ENCODE measurements around the gene SCYGR4.
"Not testable (repeated sequence)": the region's sequence is repeated elsewhere in the genome, so short reads cannot be mapped to it uniquely, and the experiment has no call there.

The SCYGR4 gene

DNA sequence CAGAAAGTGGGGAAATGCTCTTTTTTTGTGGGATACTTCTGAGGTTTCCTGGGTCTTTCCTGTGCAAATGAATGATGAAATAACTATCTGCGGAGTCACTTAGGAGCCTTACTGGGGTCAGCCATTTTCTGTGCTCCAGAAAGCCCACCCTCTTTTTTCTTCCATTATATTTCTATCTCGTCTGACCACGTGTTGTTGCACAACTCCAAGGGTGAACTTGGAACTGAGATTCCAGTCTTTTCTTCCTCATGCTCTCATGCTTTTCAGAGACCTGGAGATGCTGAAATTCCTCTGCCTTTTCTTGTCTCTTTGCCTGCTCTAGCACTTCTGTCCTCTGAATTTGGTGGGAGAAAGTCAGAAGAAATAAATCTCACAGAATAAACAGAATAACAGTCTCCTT lies 44.5 kb downstream of the SCYGR4 start:
- Histone ChIP-seq H3K4me2 (ENCODE audit: low read depth, low read length, poor library complexity, severe bottlenecking) (no peak overlapping the region), H3K4me1 (ENCODE audit: insufficient read depth, low read length, poor library complexity, severe bottlenecking) (no peaks in the 10 kb centered on the region), H3F3A (ENCODE audit: low read depth) (no peaks in the 10 kb centered on the region), H3K9me3 (ENCODE audit: insufficient read depth, low read depth, low read length) (no peaks in the 10 kb centered on the region), H4K20me1 (ENCODE audit: insufficient read depth, low read length, poor library complexity, severe bottlenecking) (no peaks in the 10 kb centered on the region), H2AFZ (ENCODE audit: low read length) (no peak overlapping the region), H3K4me3 (ENCODE audit: low read length, poor library complexity, severe bottlenecking) (no peak overlapping the region), H3K9ac (ENCODE audit: low read depth, low read length, poor library complexity, severe bottlenecking) (no peak overlapping the region), H3K79me2 (ENCODE audit: insufficient read depth, low read length) (no peaks in the 10 kb centered on the region), H3K9me2 (replicated peaks; ENCODE audit: low read depth, low read length) (no peaks in the 10 kb centered on the region), H3K27me3 (ENCODE audit: insufficient read depth, low read length, poor library complexity, severe bottlenecking) (no peaks in the 10 kb centered on the region), H3K36me3 (ENCODE audit: insufficient read depth, low read length) (no peaks in the 10 kb centered on the region)
- TF ChIP-seq, protein P1, sequence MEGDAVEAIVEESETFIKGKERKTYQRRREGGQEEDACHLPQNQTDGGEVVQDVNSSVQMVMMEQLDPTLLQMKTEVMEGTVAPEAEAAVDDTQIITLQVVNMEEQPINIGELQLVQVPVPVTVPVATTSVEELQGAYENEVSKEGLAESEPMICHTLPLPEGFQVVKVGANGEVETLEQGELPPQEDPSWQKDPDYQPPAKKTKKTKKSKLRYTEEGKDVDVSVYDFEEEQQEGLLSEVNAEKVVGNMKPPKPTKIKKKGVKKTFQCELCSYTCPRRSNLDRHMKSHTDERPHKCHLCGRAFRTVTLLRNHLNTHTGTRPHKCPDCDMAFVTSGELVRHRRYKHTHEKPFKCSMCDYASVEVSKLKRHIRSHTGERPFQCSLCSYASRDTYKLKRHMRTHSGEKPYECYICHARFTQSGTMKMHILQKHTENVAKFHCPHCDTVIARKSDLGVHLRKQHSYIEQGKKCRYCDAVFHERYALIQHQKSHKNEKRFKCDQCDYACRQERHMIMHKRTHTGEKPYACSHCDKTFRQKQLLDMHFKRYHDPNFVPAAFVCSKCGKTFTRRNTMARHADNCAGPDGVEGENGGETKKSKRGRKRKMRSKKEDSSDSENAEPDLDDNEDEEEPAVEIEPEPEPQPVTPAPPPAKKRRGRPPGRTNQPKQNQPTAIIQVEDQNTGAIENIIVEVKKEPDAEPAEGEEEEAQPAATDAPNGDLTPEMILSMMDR (conservative IDR thresholded peaks at IDR 0.05; ENCODE audit: low read length) = no peak
- TF ChIP-seq EZH2phosphoT487 (IDR thresholded peaks at IDR 0.05; ENCODE audit: borderline replicate concordance) = no peak

GRCh38 chr2:227665189-227665940 lies 48.1 kb downstream of the SCYGR4 start:
- H3K79me2 ChIP-seq (ENCODE audit: insufficient read depth, low read length) = no peaks in the 10 kb centered on the region
- no peaks in the 10 kb centered on the region for H3K9me2 ChIP-seq (replicated peaks; ENCODE audit: low read depth, low read length)
- H3F3A ChIP-seq (ENCODE audit: low read depth) = no peaks in the 10 kb centered on the region
- H3K4me1 ChIP-seq (ENCODE audit: insufficient read depth, low read length, poor library complexity, severe bottlenecking) = no peaks in the 10 kb centered on the region
- no peak for TF ChIP-seq EZH2phosphoT487 (IDR thresholded peaks at IDR 0.05; ENCODE audit: borderline replicate concordance)
- TF ChIP-seq, protein P1 (conservative IDR thresholded peaks at IDR 0.05; ENCODE audit: low read length) = no peak
- no peak overlapping the region for H3K9ac ChIP-seq (ENCODE audit: low read depth, low read length, poor library complexity, severe bottlenecking)
- no peaks in the 10 kb centered on the region for H3K27me3 ChIP-seq (ENCODE audit: insufficient read depth, low read length, poor library complexity, severe bottlenecking)
- no peak overlapping the region for H3K4me2 ChIP-seq (ENCODE audit: low read depth, low read length, poor library complexity, severe bottlenecking)
- no peaks in the 10 kb centered on the region for H3K36me3 ChIP-seq (ENCODE audit: insufficient read depth, low read length)
- H4K20me1 ChIP-seq (ENCODE audit: insufficient read depth, low read length, poor library complexity, severe bottlenecking) = no peaks in the 10 kb centered on the region
- H3K4me3 ChIP-seq (ENCODE audit: low read length, poor library complexity, severe bottlenecking) = no peak overlapping the region
- H3K9me3 ChIP-seq (ENCODE audit: insufficient read depth, low read depth, low read length) = no peaks in the 10 kb centered on the region
- no peak overlapping the region for H2AFZ ChIP-seq (ENCODE audit: low read length)

GRCh38 chr2:227666631-227667170 lies 49.4 kb downstream of the SCYGR4 start, which contains the start of gene SCYGR5:
TSS of gene SCYGR5 (plus strand) at chr2:227666804. CDS start at chr2:227666804, 0 bp downstream.
- H3K27me3 ChIP-seq (ENCODE audit: insufficient read depth, low read length, poor library complexity, severe bottlenecking); H3K4me1 ChIP-seq (ENCODE audit: insufficient read depth, low read length, poor library complexity, severe bottlenecking); H2AFZ ChIP-seq (ENCODE audit: low read length); H3K9ac ChIP-seq (ENCODE audit: low read depth, low read length, poor library complexity, severe bottlenecking); H4K20me1 ChIP-seq (ENCODE audit: insufficient read depth, low read length, poor library complexity, severe bottlenecking); H3F3A ChIP-seq (ENCODE audit: low read depth); H3K4me3 ChIP-seq (ENCODE audit: low read length, poor library complexity, severe bottlenecking); H3K36me3 ChIP-seq (ENCODE audit: insufficient read depth, low read length); H3K79me2 ChIP-seq (ENCODE audit: insufficient read depth, low read length); H3K9me2 ChIP-seq (replicated peaks; ENCODE audit: low read depth, low read length); H3K4me2 ChIP-seq (ENCODE audit: low read depth, low read length, poor library complexity, severe bottlenecking); H3K9me3 ChIP-seq (ENCODE audit: insufficient read depth, low read depth, low read length): not testable (repeated sequence)
